ENCODE measurements around the gene LRG1. TPM values are rescaled to one million over a fixed set of nuclear protein-coding genes. Genes with fewer than 3 reads are reported as not detected.

LRG1 gene
- total RNA-seq, 1 experiment from 2014 or later, result 0.51 TPM

DNA sequence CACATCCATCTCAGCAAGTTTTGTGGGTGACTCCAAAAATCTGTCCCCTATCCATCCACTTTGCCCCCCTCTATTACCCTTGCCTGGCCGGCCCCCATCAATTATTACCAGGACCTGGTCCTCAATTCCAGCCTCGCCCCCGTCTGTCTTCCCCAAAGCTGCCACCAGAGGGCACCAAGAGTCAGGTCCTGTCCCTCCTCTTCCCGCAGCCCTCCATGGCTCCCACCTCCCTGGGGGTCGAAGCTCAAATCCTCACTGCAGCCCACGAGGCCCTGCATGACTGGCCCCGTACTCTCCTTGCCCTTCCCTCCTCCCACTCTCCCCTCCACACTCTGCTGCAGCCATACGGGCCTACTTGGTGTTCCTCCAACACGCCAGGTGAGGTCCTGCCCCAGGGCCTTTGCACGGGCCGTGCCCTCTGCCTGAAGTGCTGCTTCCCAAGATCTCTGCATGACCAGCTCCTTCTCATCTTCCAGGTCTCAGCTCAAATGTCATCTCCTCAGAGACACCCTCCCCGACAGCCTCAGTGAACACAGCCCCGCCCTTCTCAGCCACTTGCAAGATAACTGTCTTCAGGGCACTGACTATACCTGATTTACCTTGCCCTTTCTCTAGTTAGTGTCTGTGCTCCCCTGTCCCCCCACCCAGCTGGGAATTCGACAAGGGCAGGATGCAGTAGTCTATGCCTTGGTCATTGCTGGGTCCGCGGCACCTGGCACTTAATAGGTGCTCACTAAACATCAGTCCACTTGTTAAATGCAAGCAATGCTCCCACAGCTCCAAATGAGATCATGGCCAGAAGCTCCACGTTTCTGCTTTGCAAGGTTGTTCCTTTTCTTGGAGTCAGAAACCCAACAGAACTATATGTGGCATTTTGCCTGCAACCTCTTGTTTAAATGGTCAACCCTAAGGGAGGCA, 36.4 kb upstream of the LRG1 start:
- Histone ChIP-seq H3K4me1 (ENCODE audit: insufficient read depth, low read length) (peaks cover 15% of the 10 kb centered on the region), H3K4me2 (ENCODE audit: low read length) (peak overlapping the region; percentile 77; the same call in 1 of the 2 replicates), H3K36me3 (ENCODE audit: low read depth, low read length) (no peaks in the 10 kb centered on the region), H3K9me2 (replicated peaks; ENCODE audit: low read length) (no peaks in the 10 kb centered on the region), H3K9ac (ENCODE audit: low read length) (no peak overlapping the region), H3K27ac (ENCODE audit: low read length) (no peak overlapping the region), H3K9me3 (ENCODE audit: low read length) (no peaks in the 10 kb centered on the region), H2AFZ (ENCODE audit: low read length) (no peak overlapping the region; the same call in 1 of the 2 replicates), H3F3A (ENCODE audit: low read length, unreplicated experiment) (no peaks in the 10 kb centered on the region), H3K4me3 (ENCODE audit: low read length) (no peak overlapping the region), H3K27me3 (ENCODE audit: low read length) (peaks cover 7% of the 10 kb centered on the region; the same call in 1 of the 2 replicates), H4K20me1 (ENCODE audit: low read length) (no peaks in the 10 kb centered on the region), H3K79me2 (ENCODE audit: low read length) (no peaks in the 10 kb centered on the region)
- intact Hi-C loops (cut with micrococcal nuclease), result loop anchor here (5.0 kb wide), 1 partner anchor 56 kb away; no protein-coding TSS in a partner anchor
- TF ChIP-seq, protein P1, sequence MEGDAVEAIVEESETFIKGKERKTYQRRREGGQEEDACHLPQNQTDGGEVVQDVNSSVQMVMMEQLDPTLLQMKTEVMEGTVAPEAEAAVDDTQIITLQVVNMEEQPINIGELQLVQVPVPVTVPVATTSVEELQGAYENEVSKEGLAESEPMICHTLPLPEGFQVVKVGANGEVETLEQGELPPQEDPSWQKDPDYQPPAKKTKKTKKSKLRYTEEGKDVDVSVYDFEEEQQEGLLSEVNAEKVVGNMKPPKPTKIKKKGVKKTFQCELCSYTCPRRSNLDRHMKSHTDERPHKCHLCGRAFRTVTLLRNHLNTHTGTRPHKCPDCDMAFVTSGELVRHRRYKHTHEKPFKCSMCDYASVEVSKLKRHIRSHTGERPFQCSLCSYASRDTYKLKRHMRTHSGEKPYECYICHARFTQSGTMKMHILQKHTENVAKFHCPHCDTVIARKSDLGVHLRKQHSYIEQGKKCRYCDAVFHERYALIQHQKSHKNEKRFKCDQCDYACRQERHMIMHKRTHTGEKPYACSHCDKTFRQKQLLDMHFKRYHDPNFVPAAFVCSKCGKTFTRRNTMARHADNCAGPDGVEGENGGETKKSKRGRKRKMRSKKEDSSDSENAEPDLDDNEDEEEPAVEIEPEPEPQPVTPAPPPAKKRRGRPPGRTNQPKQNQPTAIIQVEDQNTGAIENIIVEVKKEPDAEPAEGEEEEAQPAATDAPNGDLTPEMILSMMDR (conservative IDR thresholded peaks at IDR 0.05; ENCODE audit: low read depth, low read length), result peak; percentile 90
- TF ChIP-seq EZH2phosphoT487 (IDR thresholded peaks at IDR 0.05; ENCODE audit: borderline replicate concordance, low read length) (no peak), EZH2 (IDR thresholded peaks at IDR 0.05; ENCODE audit: low read length, unreplicated experiment) (no peak)
- ChIA-PET CTCF (interaction anchor here (0.6 to 1.6 kb wide), 4 partner anchors 52 to 60 kb away, joined by 4 to 6 read pairs (median 4); no protein-coding TSS in a partner anchor), POLR2A (ENCODE audit: unreplicated experiment) (no interaction called here)
- DNase-seq, result peak; percentile 68
- peak; percentile 24 for ATAC-seq
- BruUV-seq (replicated peaks), result no TSS peak

DNA sequence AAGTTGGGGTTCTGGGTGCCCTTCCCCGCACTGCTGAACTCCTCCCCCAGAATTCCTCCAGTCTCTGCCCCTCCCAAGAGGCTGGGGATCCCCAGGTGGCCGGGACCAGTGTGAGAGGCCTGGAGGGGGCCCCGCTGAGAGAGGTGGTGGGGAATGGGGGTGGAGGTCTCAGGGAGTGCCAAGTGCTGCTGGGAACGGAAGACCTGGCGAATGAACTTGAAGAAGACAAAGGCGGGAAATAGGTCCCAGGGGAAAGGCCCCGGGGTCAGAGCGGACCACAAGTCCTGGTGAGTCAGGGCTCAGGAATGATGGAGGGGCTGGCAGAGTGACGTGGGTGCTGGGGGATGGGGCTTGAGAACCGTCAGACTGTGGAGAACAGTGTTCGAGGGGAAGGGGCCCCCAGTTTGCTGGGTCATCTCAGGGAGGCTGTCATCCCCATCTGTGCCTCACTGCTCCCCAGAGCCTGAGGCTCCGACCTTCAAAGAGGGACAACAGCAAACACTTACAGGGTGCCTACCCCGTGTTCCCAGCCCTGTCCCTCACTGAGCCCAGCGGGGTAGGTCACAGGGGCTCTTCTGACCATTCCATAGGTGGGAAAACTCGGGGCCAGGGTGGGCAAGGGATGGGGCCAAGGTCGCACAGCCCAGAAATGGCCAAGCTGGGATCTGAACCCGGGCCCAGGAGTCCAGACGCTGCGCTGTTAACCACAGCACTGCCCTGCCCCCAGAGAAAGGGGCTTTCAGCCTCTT, 35.6 kb upstream of the LRG1 start:
- no TSS peak for BruUV-seq (replicated peaks)
- H4K20me1 ChIP-seq (ENCODE audit: low read length), result no peaks in the 10 kb centered on the region
- TF ChIP-seq EZH2phosphoT487 (IDR thresholded peaks at IDR 0.05; ENCODE audit: borderline replicate concordance, low read length) (no peak), EZH2 (IDR thresholded peaks at IDR 0.05; ENCODE audit: low read length, unreplicated experiment) (no peak)
- TF ChIP-seq, protein P1 (conservative IDR thresholded peaks at IDR 0.05; ENCODE audit: low read depth, low read length), result no peak
- peak overlapping the region; percentile 35; the same call in 1 of the 2 replicates for H3K4me3 ChIP-seq (ENCODE audit: low read length)
- ChIA-PET CTCF (interaction anchor here (1.6 kb wide), 2 partner anchors 58 to 61 kb away, joined by 4 to 6 read pairs; no protein-coding TSS in a partner anchor), POLR2A (ENCODE audit: unreplicated experiment) (no interaction called here)
- peak overlapping the region; percentile 84 for H2AFZ ChIP-seq (ENCODE audit: low read length)
- H3K27me3 ChIP-seq (ENCODE audit: low read length), result peaks cover 3% of the 10 kb centered on the region; the same call in 1 of the 2 replicates
- H3F3A ChIP-seq (ENCODE audit: low read length, unreplicated experiment), result no peaks in the 10 kb centered on the region
- intact Hi-C loops (cut with micrococcal nuclease), result loop anchor here (5.0 kb wide), 1 partner anchor 57 kb away; no protein-coding TSS in a partner anchor
- H3K9ac ChIP-seq (ENCODE audit: low read length), result peak overlapping the region; percentile 38; the same call in 1 of the 2 replicates
- H3K79me2 ChIP-seq (ENCODE audit: low read length), result no peaks in the 10 kb centered on the region
- ATAC-seq (peak; percentile 64), DNase-seq (peak; percentile 90)
- peaks cover 15% of the 10 kb centered on the region for H3K4me1 ChIP-seq (ENCODE audit: insufficient read depth, low read length)
- H3K4me2 ChIP-seq (ENCODE audit: low read length), result peak overlapping the region; percentile 77
- H3K27ac ChIP-seq (ENCODE audit: low read length), result peak overlapping the region; percentile 26
- H3K36me3 ChIP-seq (ENCODE audit: low read depth, low read length), result no peaks in the 10 kb centered on the region
- H3K9me3 ChIP-seq (ENCODE audit: low read length), result no peaks in the 10 kb centered on the region
- no peaks in the 10 kb centered on the region for H3K9me2 ChIP-seq (replicated peaks; ENCODE audit: low read length)
